Measurements from ENCODE around the gene CDH23. TPM values are rescaled to one million over a fixed set of nuclear protein-coding genes. Genes with fewer than 3 reads are reported as not detected.

Gene CDH23
- total RNA-seq, 2 donors from 2014 or later, result 3.9 to 74.8 TPM

- Histone ChIP-seq H3K9me3 (no peaks in the 10 kb centered on the region), H3K27ac (no peak overlapping the region), H3K4me3 (no peak overlapping the region), H3K27me3 (replicated peaks; ENCODE audit: insufficient read depth) (no peaks in the 10 kb centered on the region), H3K4me1 (replicated peaks) (no peaks in the 10 kb centered on the region), H3K36me3 (no peaks in the 10 kb centered on the region)
- no peak for TF ChIP-seq POLR2A (IDR thresholded peaks at IDR 0.05)
- TF ChIP-seq CTCF (IDR thresholded peaks at IDR 0.05), result no peak
- no peak for TF ChIP-seq POLR2AphosphoS5 (IDR thresholded peaks at IDR 0.05)
- DNase-seq (ENCODE audit: low spot score), result no peak
- intact Hi-C loops (cut with DNase I), result no loop called here
- WGBS, result 88% methylated on average over 17 of the region's 17 CpGs
Observed at GRCh38 chr10:71677261-71677660, 280.5 kb downstream of the CDH23 start.

DNA sequence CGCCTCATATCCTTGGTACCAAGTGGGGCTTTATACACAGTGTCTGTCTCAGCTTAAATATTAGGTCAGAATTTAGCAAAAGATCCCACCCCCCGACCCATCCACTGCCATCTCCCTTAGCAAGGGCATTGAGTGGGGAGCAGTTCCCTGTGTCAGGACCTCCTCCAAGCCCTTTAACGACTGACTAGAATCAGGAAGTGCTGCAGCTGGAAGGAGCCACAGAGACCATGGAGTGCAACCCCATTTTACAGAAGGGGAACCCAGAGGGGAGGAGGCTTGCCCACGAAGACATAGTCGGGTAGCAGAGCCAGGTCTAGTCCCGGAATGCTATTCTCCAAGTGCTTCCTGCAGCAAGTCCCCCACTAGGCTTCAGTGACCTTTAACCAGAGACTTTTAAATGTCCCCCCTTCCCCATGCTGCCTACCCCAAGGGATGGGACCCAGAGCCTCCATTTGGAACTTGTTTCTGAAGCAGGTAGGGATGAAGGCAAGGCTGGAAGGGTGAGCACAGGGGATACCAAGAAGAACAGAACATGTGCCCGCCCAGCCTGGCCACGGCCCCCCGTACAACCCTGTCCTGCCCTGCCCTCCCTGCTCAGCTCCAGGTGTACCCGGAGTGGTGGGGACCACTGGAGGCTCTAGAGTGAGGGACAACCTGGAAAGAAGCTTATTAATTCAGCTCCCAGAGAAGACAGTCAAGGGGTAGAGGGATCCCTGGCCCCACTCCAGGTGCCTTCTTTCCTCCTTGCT lies 281.5 kb downstream of the CDH23 start:
- Histone ChIP-seq H3K4me1 (replicated peaks) (no peaks in the 10 kb centered on the region), H3K27ac (no peak overlapping the region), H3K4me3 (no peak overlapping the region), H3K36me3 (no peaks in the 10 kb centered on the region), H3K9me3 (no peaks in the 10 kb centered on the region), H3K27me3 (replicated peaks; ENCODE audit: insufficient read depth) (no peaks in the 10 kb centered on the region)
- WGBS, result 85% methylated on average over 10 of the region's 10 CpGs
- no peak for DNase-seq (ENCODE audit: low spot score)
- intact Hi-C loops (cut with DNase I), result no loop called here
- TF ChIP-seq POLR2AphosphoS5 (IDR thresholded peaks at IDR 0.05) (no peak), CTCF (IDR thresholded peaks at IDR 0.05) (no peak), POLR2A (IDR thresholded peaks at IDR 0.05) (no peak)

DNA sequence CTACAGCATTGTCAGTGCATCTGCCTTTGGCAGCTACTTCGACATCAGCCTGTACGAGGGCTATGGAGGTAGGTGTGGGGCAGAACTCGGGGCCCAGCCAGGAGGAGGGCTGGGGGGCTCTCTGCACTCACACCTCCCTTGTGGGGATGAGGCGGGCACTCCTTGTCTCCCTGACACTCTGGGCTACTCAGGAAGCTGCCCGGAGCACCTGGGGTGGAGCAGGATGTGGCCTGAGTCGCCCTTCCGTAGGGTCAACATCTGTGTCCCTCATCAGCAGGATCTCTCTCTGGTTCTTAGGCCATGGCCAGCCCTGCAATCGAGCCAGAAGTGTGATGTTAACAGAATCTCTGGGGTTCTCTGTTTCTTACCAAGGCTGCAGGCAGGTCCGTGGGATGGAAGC lies 282.7 kb downstream of the CDH23 start:
- intact Hi-C loops (cut with DNase I), result no loop called here
- no peak for TF ChIP-seq POLR2A (IDR thresholded peaks at IDR 0.05)
- no peak for TF ChIP-seq CTCF (IDR thresholded peaks at IDR 0.05)
- no peak for TF ChIP-seq POLR2AphosphoS5 (IDR thresholded peaks at IDR 0.05)
- Histone ChIP-seq H3K4me3 (no peak overlapping the region), H3K9me3 (no peaks in the 10 kb centered on the region), H3K36me3 (no peaks in the 10 kb centered on the region), H3K4me1 (replicated peaks) (no peaks in the 10 kb centered on the region), H3K27ac (no peak overlapping the region), H3K27me3 (replicated peaks; ENCODE audit: insufficient read depth) (no peaks in the 10 kb centered on the region)
- WGBS, result 89% methylated on average over 9 of the region's 9 CpGs
- no peak for DNase-seq (ENCODE audit: low spot score)

- no peak overlapping the region for H3K4me3 ChIP-seq
- no peaks in the 10 kb centered on the region for H3K27me3 ChIP-seq (replicated peaks; ENCODE audit: insufficient read depth)
- H3K4me1 ChIP-seq (replicated peaks), result no peaks in the 10 kb centered on the region
- no peaks in the 10 kb centered on the region for H3K9me3 ChIP-seq
- no peaks in the 10 kb centered on the region for H3K36me3 ChIP-seq
- TF ChIP-seq POLR2A (IDR thresholded peaks at IDR 0.05) (no peak), POLR2AphosphoS5 (IDR thresholded peaks at IDR 0.05) (no peak), CTCF (IDR thresholded peaks at IDR 0.05) (no peak)
- intact Hi-C loops (cut with DNase I), result no loop called here
- WGBS, result 95% methylated on average over 5 of the region's 5 CpGs
- no peak overlapping the region for H3K27ac ChIP-seq
- DNase-seq (ENCODE audit: low spot score), result no peak
Observed at GRCh38 chr10:71681977-71682376, 285.3 kb downstream of the CDH23 start.

DNA sequence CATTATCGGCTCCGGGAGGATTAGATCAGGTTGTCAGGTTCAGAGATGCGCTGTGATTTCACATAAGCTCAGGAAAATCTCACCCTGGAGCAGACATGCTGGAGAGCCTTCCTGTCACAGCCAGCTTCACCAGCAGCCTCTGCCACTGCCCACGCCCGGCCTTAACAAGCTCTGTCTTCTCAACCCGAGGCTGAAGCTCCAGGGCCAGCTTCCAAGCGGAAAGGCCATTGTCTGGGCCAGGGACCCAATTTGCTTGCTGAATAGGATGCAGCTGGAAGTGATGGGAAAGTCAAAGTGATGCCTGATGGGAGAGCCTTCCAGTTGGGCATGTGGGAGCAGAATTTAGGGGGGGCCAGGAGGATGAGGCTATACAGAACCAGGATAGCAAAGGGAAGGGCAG lies 286.6 kb downstream of the CDH23 start:
- H3K4me3 ChIP-seq, result no peak overlapping the region
- intact Hi-C loops (cut with DNase I), result no loop called here
- no peaks in the 10 kb centered on the region for H3K9me3 ChIP-seq
- TF ChIP-seq CTCF (IDR thresholded peaks at IDR 0.05) (no peak), POLR2AphosphoS5 (IDR thresholded peaks at IDR 0.05) (no peak), POLR2A (IDR thresholded peaks at IDR 0.05) (no peak)
- no peak for DNase-seq (ENCODE audit: low spot score)
- no peaks in the 10 kb centered on the region for H3K4me1 ChIP-seq (replicated peaks)
- no peak overlapping the region for H3K27ac ChIP-seq
- no peaks in the 10 kb centered on the region for H3K36me3 ChIP-seq
- WGBS, result 75% methylated on average over 7 of the region's 7 CpGs
- no peaks in the 10 kb centered on the region for H3K27me3 ChIP-seq (replicated peaks; ENCODE audit: insufficient read depth)
